Neuron (in vitro differentiated cells): Measurements from ENCODE around the gene IZUMO1R.
"Not testable (repeated sequence)": the region's sequence is repeated elsewhere in the genome, so short reads cannot be mapped to it uniquely, and the experiment has no call there.

Experiments
- H2AFZ ChIP-seq: one replicate; pipeline ENCODE4 v1.6.1; 2013; ENCODE audit warnings: low read depth, mild to moderate bottlenecking, inconsistent platforms, low read length, moderate library complexity
- H3K27me3 ChIP-seq: one replicate; pipeline ENCODE4 v1.6.1; 2013; ENCODE audit warnings: low read length; ENCODE audit not compliant: insufficient read depth
- H3K36me3 ChIP-seq: one replicate; pipeline ENCODE4 v1.6.1; 2013; ENCODE audit warnings: low read length; ENCODE audit not compliant: insufficient read depth
- H3K4me1 ChIP-seq: one replicate; pipeline ENCODE4 v1.6.1; 2013; ENCODE audit warnings: low read length; ENCODE audit not compliant: insufficient read depth
- H3K4me3 ChIP-seq: 2 replicates; pipeline ENCODE4 v1.5.1; 2013; ENCODE audit warnings: mild to moderate bottlenecking, low read length, moderate library complexity
- H3K9me3 ChIP-seq: one replicate; pipeline ENCODE4 v1.6.1; 2013; ENCODE audit warnings: low read length

The IZUMO1R gene

DNA sequence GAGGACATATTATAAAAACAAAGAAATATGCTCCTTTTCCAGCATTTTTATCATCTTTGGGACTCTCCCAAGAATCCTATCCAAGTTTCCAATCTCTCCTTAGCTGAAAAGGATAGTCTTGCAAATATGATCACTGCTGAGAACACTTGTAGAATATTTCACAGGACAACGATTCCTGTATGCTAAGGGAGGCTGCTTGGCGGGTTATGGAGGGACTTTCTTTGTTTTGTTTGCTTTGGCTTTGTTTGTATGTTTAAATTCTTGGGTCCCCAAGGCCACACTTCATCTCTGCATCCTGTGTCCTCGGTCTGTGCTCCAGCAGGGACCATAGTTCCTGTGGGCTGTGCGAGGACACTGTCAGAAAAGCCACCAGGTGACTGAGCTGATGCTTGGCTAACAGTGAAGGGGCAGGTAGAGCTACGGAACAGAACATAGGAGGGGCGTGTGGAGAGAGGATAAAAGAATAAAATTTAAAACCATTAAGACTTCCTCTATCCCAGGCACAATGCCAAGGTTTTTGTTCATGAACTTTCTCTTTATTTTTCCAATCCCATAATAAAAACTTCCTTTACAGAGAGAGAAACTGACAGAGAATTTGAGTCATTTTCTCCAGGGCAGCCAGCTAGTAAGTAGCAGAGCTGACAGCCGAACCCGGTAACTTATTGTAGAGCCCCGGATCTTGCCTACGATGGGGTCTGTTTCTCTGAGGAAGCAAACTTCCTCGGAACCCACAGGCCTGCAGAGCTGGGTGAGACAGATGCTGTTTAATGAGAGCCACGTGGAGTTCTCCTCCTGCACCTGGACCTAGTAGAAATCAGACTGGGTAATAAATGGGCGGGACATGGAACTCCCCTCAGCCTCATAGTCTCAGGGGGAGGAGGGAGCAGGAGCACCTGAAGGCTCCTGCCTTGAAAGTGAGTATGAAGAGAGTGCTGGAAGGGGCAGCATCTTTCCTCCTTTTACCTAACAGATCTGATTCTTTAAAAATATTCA, at the start of gene IZUMO1R:
TSS of gene IZUMO1R (plus strand) at position 615 of the 993 bp plus-strand sequence. CDS start 1,057 bp downstream, outside the sequence.
- H3K4me3 ChIP-seq = no peak within 1 kb of the TSS
- H2AFZ ChIP-seq = no peak within 1 kb of the TSS
- peaks cover 5% of the 10 kb centered on the region for H3K4me1 ChIP-seq
- no peaks in the 10 kb centered on the region for H3K9me3 ChIP-seq
- H3K36me3 ChIP-seq = no peaks in the 10 kb centered on the region
- no peaks in the 10 kb centered on the region for H3K27me3 ChIP-seq

DNA sequence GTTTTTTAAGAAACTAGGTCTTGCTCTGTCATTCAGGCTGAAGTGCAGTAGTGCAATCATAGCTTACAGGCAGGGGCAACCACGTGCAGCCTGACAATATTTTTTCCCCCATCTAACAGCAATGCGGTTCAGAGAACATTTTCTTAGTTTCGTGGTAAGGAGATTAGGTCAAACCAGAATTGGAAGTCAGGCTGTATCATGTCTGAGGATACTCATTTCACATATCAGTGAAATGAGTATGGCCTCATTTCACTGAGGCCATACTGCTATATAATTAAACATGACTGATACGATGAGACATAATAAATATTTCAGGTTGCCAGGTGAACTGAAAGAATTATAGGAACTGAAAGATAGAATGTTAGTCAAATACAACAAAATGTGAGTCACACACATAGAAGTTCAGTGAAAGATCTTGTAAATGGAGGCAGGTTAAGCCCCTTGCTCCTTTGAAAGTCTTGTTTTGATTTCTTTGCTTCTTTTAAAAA, 32.5 kb upstream of the IZUMO1R start:
- no peak overlapping the region for H3K4me3 ChIP-seq
- no peaks in the 10 kb centered on the region for H3K36me3 ChIP-seq
- H3K9me3 ChIP-seq = no peaks in the 10 kb centered on the region
- H2AFZ ChIP-seq = no peak overlapping the region
- H3K27me3 ChIP-seq = peaks cover 5% of the 10 kb centered on the region
- no peaks in the 10 kb centered on the region for H3K4me1 ChIP-seq

DNA sequence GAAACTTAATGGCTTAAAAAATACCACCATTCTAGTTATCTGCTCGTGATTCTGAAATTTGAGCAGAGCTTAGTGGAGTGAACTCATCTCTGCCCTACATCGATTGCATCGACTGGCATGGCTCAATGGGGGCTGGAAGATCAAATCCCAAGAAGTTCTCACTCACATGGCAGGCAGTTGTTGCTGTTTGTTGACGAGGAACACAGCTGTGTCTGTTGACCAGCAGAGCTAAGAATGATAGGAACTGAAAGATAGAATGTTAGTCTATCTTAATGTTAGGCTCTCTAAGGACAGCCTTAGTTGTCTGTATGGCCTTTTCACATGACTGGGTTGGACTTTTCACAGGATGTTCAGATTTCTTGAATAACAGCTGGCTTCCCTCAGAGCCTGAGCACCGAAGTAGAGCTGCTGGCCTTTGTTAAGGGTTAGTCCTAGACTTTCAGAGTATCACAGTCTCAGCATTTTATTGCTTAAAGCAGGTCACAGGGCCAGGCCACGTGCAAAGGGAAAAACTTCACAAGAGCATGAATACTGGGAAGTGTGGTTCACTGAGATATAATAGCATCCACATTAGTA, 31.6 kb upstream of the IZUMO1R start:
- Histone ChIP-seq H3K9me3 (no peaks in the 10 kb centered on the region), H2AFZ (no peak overlapping the region), H3K4me3 (no peak overlapping the region), H3K36me3 (no peaks in the 10 kb centered on the region), H3K27me3 (peaks cover 5% of the 10 kb centered on the region), H3K4me1 (no peaks in the 10 kb centered on the region)

DNA sequence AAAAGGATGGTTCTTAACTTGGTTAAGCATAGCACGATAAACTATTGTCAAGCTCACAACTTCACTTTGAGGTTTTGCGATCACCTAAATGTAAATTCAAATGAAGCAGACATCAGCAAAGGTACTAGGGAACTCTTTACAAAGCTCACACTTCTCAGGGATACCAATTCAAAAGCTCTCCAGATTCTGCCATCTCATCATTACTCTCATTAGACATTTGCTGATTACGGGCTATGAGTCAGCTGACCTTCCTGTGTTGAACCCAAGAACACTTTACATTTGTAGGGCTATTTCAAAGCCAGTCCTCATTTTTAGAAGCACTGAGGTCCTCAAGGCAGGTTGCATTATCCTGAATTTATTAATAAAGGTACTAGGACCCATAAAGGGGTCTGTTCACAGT, 28.4 kb upstream of the IZUMO1R start:
- no peaks in the 10 kb centered on the region for H3K9me3 ChIP-seq
- H3K4me1 ChIP-seq = no peaks in the 10 kb centered on the region

DNA sequence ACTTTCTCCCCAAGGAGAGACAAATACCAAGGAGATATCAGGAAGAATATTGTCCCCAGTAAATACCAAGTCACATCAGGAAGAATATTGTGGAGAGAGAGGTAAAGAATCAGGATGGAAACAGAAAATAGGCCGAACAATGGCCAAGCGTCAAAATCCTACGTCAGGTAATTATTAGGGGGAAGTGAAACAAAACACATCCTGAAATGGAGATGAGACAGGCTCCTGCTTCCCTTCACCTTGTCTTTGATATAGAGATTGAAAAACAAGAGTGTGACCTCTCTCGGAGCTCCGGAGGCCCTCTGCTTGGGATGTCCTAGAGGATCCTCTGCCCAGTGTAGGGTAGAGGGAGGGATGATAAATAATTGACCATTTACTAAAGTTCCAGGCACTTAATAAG, 27.4 kb upstream of the IZUMO1R start:
- no peak overlapping the region for H2AFZ ChIP-seq
- no peak overlapping the region for H3K4me3 ChIP-seq
- peaks cover 5% of the 10 kb centered on the region for H3K27me3 ChIP-seq
- H3K9me3 ChIP-seq = no peaks in the 10 kb centered on the region
- H3K4me1 ChIP-seq = no peaks in the 10 kb centered on the region
- no peaks in the 10 kb centered on the region for H3K36me3 ChIP-seq

More for the DNA sequence above, 28.4 kb upstream of the IZUMO1R start:
- H3K27me3 ChIP-seq = peaks cover 5% of the 10 kb centered on the region
- no peak overlapping the region for H3K4me3 ChIP-seq
- no peaks in the 10 kb centered on the region for H3K36me3 ChIP-seq
- H2AFZ ChIP-seq = no peak overlapping the region

DNA sequence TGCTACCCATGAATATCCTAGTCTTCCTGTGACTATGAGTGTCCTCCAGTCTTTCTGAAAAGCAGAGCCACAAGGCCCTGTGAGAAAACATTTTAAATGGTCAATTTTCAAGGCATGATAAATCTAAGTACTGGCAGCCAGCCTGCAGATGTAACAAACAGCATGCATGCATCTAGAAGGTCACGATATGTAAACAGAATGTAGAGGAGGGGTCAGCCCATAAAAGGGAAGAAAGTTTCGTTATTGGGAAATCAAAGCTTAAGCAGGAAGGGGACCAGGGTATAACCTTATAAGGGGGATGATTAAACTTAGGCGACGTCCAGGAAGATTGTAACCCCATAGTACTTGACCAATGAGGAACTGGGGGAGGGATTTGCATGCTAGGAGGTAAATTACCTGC, 26.2 kb upstream of the IZUMO1R start:
- H3K4me3 ChIP-seq, H3K9me3 ChIP-seq, H3K27me3 ChIP-seq, H3K36me3 ChIP-seq, H3K4me1 ChIP-seq, H2AFZ ChIP-seq: not testable (repeated sequence)

DNA sequence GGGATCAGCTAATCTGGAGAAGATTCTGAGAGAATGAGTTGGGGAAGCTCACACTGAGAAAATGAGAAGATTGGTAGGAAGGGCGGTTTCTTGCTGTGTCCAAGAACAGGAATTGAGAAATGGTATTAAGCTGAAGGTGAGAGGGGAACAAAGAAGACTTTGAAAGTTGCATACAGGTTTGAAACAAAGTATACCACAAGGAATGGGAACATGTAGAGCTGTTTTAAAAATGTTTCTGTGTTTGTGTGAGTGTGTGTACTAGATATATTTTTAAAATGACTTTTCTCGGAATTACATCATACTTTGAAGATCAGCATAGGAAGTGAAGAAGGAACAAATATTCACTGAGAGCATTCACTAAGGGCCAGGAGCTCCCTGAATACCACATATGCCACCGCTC, 24.4 kb upstream of the IZUMO1R start:
- Histone ChIP-seq H3K4me3 (no peak overlapping the region), H3K4me1 (no peaks in the 10 kb centered on the region), H3K27me3 (no peaks in the 10 kb centered on the region), H3K36me3 (no peaks in the 10 kb centered on the region), H3K9me3 (no peaks in the 10 kb centered on the region), H2AFZ (no peak overlapping the region)

DNA sequence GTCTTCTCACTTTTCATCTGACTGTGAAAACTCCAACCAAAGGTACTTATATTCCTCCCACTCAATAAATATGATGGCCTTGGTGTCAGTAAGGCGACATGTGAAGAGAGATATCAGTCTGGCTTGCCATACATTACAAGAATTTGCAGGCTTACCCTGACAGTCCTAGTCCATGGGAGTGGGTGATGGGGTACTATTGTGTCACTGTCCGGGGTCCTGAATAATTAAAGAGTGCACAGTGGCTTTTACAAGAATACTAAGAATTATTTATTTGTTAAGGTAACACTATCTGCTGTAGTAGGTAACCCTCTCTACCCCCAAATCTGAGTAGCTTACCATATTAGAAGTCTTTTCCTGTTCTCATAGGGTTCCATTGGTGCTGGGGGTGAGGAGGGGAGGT, 23.1 kb upstream of the IZUMO1R start:
- Histone ChIP-seq H3K4me3 (no peak overlapping the region), H3K4me1 (no peaks in the 10 kb centered on the region), H3K36me3 (no peaks in the 10 kb centered on the region), H3K27me3 (no peaks in the 10 kb centered on the region), H2AFZ (no peak overlapping the region), H3K9me3 (no peaks in the 10 kb centered on the region)

DNA sequence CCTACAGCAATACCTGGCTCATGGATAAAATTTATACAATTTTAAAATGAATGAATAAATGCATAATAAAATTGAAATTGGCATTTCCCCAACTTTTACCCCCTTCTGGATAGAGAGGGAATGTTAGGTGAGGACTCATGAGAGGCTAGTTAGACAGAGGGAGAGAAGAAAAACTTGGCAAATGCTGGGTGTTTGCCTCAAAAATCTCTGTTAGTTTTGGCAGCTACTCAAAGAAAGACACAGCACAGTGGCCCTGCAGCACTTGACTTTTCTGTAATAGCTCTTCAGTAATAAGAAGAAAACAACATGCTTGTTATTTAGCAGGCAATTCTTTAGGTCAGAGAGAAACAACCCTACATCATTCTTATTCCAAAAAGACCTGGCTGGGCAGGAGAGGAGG, 20.7 kb upstream of the IZUMO1R start:
- Histone ChIP-seq H3K9me3 (no peaks in the 10 kb centered on the region), H3K36me3 (no peaks in the 10 kb centered on the region), H2AFZ (no peak overlapping the region), H3K4me1 (no peaks in the 10 kb centered on the region), H3K4me3 (no peak overlapping the region), H3K27me3 (no peaks in the 10 kb centered on the region)

DNA sequence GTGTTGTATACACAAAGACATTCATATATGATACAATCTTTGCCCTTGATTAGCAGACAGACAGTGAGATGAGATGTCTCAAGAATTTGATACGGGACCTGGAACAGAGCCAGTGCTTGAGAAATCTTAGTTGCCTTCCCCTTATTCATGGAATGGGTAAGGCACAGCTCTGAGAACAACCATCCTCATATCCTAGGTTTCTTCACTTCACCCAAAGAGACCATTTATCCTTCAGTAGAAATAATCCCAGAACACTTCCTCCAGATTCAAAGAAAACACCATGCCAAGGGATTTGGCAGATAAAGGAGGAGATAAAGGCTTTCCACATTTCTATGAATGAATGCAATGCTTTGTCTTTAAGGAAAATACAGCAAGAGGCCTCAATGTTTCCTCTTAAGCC, 8.8 kb upstream of the IZUMO1R start:
- Histone ChIP-seq H3K4me1 (peaks cover 4% of the 10 kb centered on the region), H3K36me3 (no peaks in the 10 kb centered on the region), H2AFZ (no peak overlapping the region), H3K9me3 (no peaks in the 10 kb centered on the region), H3K27me3 (peaks cover 3% of the 10 kb centered on the region), H3K4me3 (no peak overlapping the region)

DNA sequence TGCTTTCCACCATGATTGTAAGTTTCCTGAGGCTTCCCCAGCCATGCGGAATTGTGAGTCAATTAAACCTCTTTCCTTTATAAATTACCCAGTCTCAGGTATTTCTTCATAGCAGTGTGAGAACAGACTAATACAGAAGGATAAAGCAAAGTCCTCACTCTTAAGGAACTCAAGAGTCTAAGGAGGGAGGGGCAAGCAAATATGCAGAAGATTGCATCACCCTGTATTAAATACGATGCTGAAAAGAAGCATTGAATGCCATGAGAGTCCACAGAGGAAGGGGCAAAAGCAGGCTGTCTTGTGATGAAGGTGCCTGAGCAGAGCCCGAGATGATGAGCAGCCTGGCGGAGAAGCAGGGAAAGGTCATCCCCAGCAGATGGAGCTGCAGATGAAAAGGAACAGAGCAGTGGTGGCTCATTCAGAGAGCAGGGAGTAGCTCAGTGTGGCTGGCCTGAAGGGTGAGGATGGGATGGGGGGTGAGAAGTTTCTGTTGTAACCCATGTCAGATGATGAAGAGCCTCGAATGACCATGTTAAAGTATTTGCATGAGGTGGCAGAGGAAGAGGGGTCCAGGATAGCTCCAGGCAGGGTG, 6.3 kb upstream of the IZUMO1R start:
- Histone ChIP-seq H3K4me1 (peaks cover 9% of the 10 kb centered on the region), H3K36me3 (no peaks in the 10 kb centered on the region), H3K9me3 (no peaks in the 10 kb centered on the region), H3K4me3 (no peak overlapping the region), H3K27me3 (peaks cover 3% of the 10 kb centered on the region), H2AFZ (no peak overlapping the region)

DNA sequence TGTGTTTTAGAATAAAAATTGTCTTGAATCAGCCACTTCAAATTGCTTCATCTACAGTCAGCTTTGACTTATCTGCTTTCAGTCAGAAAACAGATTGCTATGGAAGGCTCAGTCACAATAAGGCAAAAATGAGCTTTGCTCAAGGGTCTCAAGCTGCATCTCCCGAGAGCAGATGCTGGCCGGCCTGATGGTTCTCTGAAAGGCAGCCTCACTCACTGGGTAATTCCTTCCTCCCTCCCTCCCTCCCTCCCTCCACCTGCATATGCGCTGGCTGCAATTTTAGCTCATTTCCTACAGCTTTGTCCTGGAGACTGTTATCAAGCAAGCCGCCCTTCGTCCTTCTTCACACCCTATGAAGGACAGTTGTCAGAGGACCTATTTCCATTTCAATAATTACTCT, 1.6 kb upstream of the IZUMO1R start:
- Histone ChIP-seq H3K4me3 (no peak overlapping the region), H2AFZ (no peak overlapping the region), H3K27me3 (peaks cover 3% of the 10 kb centered on the region), H3K4me1 (peaks cover 5% of the 10 kb centered on the region), H3K36me3 (no peaks in the 10 kb centered on the region), H3K9me3 (no peaks in the 10 kb centered on the region)

DNA sequence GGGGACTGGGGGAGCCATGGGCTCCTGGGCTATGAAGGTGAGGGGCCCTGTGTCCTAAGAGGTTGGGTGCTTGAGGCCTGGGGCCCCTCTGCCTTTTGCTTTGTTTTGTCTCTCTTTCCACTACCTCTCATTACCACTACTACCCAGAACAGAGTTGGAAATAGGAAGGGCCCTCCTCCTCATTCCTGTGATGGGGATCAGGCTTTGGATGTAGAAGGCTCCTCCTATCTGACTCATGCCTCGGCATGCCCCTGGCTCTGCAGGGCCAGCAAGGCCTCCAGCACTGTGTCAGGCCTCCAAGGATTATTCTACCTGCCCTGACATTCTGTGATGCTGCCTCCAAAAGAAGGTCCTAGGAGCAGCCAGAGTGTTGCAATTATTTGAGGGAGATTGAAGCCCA, 766 bp downstream of the IZUMO1R start:
- Histone ChIP-seq H3K9me3 (no peaks in the 10 kb centered on the region), H3K36me3 (no peaks in the 10 kb centered on the region), H2AFZ (no peak overlapping the region), H3K27me3 (no peaks in the 10 kb centered on the region), H3K4me3 (no peak overlapping the region), H3K4me1 (peaks cover 5% of the 10 kb centered on the region)
